ENCODE measurements around the gene VCAN.

DNA sequence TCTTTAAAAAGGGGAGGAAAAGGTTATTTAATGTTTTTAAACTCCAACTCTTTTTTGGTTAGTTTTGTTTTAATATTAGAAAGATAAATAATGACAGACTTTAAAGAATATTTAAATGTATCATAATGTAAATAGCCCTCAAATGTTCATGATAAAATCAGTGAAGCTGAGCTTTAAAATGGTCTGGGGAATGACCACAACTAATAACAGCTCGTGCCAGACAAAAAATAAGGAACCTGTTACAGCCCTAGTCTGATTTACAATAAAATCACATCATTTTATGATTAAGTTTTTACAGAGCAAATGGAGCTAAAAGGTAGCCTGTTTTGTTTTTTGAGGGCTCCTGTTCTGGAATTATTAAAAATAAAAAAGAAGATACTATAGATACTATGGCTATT is 46.1 kb downstream of the VCAN start:
- TF ChIP-seq POLR2A (IDR thresholded peaks at IDR 0.05) (no peak), POLR2AphosphoS5 (IDR thresholded peaks at IDR 0.05) (no peak), CTCF (IDR thresholded peaks at IDR 0.05) (no peak)

Data from stomach (tissue), 4 donors.